ENCODE data around the gene HMBS.
A peak's percentile ranks its signal among the peaks of the same experiment; 100 is the strongest.

Gene HMBS

DNA sequence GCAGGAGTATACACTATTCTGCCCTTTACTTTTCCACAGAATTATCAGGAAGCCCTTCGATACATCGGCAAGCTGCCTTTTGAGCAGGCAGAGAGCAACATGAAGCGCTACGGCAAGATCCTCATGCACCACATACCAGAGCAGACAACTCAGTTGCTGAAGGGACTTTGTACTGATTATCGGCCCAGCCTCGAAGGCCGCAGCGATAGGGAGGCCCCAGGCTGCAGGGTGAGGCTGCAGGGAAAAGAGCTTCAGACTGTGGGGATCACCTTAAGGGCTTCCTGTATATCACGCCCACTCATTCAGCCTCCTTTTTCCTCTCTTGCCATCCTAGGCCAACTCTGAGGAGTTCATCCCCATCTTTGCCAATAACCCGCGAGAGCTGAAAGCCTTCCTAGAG, 6.8 kb upstream of the HMBS start:
- no peak for DNase-seq

- no peak for DNase-seq
Measured at GRCh38 chr11:119078675-119079420, 5.8 kb upstream of the HMBS start.

DNA sequence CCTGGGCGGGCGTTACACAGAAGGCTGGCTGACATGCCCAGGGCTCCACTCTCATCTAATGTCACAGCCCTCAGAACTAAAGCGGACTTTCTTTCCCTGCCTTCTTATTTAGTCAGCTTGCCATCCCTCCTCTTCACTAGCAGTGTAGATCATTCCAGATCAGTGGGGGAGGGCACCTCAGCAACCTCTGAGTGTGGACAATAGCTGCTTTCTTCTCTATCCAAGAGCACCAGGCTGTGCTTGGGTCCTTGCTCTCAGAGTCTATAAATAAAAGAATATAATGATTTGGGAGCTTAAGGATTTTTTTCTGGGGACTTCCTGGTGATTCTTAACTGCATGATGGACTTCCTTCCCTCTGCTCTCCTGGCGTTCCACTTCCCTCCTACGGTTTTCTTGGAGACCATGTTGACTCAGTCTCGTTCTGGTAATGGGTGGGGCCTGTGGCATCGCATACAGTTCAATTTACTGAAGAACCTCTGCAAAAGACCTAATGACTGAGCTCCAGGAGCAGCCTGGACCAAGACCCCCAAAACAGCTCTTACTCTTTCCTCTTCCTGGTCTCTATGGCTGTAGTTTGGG, 2.9 kb upstream of the HMBS start:
- DNase-seq: no peak

GRCh38 chr11:119085437-119085847, 761 bp downstream of the HMBS start:
- peak; percentile 48 for DNase-seq

- no peak for DNase-seq
Measured at GRCh38 chr11:119087123-119087522, 2.4 kb downstream of the HMBS start.

GRCh38 chr11:119087747-119088241, 3.1 kb downstream of the HMBS start:
- DNase-seq: no peak

DNA sequence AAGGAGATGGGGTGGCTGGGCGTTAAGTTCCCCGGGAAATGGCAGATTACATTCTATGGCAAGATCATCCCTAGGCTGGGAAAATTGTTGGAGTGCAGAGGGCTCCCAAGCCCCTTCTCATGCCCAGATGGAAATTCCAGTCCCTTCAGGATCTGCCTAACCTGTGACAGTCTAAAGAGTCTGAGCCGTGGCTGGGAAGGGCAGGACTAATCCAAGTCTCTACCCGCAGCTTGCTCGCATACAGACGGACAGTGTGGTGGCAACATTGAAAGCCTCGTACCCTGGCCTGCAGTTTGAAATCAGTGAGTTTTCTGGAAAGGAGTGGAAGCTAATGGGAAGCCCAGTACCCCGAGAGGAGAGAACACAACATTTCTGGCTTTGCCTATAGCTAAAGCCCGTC, 3.7 kb downstream of the HMBS start:
- no peak for DNase-seq

DNA sequence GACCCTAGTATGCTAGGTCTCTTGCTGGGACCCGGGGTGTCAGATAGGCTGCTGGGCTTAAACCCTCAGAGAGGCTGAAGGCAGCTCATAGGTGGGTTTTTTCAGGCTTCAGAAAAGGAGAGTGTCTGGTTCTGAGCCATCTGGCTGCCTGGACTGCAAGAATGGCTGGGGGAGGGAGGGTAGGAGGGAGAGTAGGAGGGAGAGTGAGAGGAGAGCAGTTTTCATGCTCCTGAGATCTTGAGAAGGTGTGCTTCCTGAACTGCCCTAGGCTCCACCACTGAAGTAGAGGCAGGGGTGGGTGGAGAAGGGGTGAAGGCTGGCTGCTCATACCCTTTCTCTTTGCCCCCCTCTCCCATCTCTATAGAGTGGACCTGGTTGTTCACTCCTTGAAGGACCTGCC, 4.6 kb downstream of the HMBS start:
- DNase-seq: no peak

- DNase-seq: no peak
Measured at GRCh38 chr11:119091178-119091577, 6.5 kb downstream of the HMBS start.

DNA sequence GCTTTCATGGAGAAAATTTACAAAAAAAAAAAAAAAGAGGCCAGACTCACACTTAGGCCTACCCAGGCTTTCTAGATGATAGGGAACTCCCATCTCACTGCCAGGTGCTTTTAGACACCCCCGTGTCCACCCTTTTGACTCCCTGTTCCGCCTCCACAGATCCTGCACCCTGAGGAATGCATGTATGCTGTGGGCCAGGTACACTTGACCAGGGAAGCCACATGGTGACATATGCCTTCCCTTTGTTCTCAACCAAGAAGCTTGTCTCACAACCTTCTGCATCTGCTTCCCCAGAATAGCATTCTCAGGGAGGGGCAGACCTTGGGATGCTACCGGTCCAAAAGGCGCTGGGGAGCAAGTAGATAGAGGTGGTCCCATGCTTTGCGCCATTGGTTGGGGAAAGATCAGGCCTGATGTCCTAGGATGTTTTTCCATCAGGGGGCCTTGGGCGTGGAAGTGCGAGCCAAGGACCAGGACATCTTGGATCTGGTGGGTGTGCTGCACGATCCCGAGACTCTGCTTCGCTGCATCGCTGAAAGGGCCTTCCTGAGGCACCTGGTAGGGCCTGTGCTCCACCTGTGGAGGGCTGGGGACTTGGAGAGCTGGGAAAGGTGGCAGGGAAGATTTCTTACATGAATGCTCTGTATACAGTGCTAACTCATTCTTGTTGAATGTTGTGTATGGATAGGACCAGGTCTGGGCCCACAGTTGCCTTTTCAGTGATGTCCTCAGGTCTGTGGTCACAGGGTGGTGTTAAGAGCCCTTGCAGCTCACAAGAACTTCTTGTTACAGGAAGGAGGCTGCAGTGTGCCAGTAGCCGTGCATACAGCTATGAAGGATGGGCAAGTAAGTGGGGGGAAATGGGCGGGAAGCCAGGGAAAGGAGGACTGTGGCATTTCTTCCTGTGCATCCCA, 7.5 kb downstream of the HMBS start:
- no peak for DNase-seq

- no peak for DNase-seq
Measured at GRCh38 chr11:119092880-119093842, 8.5 kb downstream of the HMBS start.

DNA sequence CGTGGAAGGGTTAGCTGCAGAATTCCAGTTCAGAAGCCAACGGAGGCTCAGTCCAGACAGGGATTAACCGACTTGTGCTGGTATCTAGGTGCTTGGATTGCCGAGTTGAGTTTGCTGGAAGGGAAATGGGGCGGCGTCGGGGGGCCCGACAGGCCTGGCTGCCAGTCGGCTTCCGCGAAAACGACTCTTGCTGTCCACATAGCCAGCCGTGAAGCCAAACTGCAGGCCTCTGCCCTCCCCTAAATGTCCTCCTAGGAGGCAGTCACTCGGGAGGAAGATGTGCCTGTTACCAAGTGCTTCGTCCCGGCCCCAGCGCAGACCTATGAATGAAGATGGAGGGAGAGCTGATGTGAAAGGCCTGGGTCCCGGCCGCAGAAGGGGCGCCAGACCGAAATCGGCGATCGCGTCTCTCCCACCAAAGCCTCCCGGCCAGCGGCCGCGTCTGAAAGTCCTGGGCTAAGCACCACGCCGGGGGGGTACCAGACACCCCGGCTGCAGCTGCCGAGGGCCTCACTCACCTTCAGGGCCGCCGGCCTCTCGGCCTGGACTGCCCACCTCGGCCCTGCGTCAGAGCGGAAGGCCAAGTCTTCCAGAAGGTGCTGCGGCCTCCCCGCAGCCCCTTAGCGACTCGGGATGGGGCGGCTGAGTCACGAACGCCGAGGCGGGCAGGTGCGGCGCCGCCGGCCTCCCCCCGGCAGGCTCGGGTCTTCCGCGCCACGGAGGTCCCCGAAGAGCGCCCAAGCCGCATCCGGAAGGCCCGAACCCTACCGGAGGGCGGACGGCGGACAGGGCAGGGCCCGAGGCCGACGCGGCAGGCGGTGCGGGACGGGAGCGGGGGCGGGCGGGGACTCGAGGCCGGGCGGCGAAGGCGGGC, 9.5 kb downstream of the HMBS start:
- DNase-seq: peak; percentile 55

DNA sequence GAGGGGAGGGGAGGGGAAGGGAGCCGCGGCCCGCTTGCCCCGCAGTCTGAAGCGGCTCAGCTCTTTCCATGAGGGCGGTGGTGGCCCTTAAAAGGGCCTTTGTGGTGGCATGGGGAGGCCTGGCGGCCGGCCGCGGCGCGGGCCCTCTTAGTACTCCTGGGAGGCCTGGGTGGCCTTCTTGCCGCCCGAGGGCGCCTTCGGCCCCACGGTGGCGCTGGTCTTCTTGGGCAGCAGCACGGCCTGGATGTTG, 10.1 kb downstream of the HMBS start:
- DNase-seq: no peak

GRCh38 chr11:119095066-119095880, 10.6 kb downstream of the HMBS start:
- DNase-seq: peak; percentile 100

DNA sequence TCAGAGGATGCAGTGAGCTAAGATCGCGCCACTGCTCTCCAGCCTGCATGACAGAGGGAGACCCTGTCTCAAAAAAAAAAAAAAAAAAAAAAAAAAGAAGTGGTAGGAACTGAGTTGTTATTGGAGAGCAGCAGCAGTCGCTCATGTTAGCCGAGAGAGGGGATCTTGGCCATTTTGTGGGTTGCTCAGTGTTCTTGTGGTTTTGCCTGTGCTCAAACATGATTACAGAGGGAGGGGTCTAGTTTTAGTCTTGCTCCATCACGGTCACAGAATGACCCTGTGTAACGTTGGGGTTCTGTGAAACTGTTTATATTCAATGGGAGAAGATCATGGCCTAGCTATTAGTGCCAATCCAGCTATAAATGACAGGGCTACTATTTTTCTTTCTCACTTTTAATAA, 15.0 kb downstream of the HMBS start:
- DNase-seq: no peak

GRCh38 chr11:119100246-119100970, 15.7 kb downstream of the HMBS start:
- no peak for DNase-seq

DNA sequence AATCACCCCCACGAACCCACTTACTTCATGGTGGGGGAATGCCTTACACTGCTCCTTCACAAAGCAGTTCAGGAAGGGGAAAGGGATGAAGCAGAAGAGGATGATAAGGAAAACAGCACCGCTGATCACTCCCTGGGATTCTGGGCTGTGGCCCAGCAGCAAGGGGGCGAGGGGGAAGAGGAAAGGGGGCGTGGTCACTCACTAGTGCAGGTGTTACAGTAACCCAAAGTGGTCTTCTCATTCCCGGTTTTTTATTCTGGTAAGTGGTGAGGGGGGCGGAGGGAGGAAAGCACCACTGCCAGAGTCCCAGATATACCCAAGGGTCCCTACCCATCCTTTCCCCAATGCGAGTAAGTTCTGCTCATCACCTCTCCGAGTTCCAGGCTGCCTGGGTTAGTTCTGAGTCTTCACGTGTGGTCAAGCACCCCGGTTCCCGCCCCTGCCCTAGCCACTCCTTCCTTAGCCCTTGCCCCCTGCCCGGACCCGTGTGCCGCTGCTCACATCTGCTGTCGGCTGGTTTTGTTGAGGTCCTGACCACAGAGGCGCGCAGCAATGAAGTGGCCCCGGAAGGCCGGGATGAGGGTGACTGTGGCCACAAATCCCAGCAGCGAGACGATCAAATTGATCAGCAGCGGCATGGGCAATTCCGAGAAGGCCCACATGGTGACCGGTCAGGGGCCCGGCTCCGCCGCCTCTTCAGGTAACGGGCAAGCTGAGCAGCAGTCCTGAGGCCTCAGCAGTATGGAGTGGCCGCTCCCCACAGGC, 16.5 kb downstream of the HMBS start:
- DNase-seq: peak; percentile 25

DNA sequence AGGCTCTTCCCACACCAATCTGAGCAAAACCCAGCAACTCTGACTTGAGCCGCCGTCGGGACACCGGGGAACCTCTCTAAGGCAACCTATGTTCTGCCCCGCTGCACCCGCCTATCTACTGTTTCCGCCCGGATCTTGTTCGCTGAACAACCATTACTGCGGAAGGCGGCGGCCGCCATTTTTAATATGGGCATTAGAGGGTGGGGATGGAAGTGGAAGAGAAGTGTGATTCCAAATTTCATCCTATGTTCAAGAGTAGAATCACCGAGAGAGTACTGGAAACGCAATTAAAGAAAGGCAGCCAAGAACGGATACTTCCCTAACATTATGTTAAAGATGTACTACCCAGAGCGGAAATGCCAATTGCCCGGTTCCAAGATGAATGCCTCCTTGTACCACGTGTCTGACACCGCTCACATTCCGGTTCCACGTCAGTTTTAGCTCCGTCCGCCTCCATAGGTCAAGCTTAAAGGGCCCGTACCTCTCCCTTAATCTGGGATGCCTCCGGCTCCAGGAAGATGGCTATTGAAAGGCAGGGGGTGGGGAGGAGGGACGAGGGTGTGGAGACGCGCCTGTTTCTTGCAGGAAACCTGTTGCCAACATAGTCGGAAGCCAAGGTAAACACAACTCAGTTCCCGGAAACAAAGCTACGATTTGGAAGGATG, 17.2 kb downstream of the HMBS start, which contains the start of gene DPAGT1:
TSS of gene DPAGT1 (minus strand) at position 95 of the 665 bp plus-strand sequence. CDS start 198 bp downstream, outside the sequence.
- peak; percentile 90 for DNase-seq
